ENCODE results near the gene EHMT1. TPM values are rescaled to one million over a fixed set of nuclear protein-coding genes. Genes with fewer than 3 reads are reported as not detected.

The EHMT1 gene
- polyA plus RNA-seq, 3 donors: 10.1 to 46.5 (median 15.0) TPM

- Histone ChIP-seq H3K9me3 (replicated peaks in 1 of 2; ENCODE audit: control insufficient read depth in 1 of 2, insufficient read depth in 1 of 2, low read length in 2 of 2) (no peaks in the 10 kb centered on the region), H3K4me1 (ENCODE audit: control insufficient read depth in 1 of 2, insufficient read depth in 2 of 2, low read length in 2 of 2) (peaks cover 26% of the 10 kb centered on the region in 2 donors), H3K36me3 (replicated peaks in 1 of 2; ENCODE audit: control insufficient read depth in 1 of 2, insufficient read depth in 2 of 2, low read length in 2 of 2) (peaks cover 0 to 10% of the 10 kb centered on the region in 2 donors), H3K27ac (ENCODE audit: low read depth in 1 of 2, low read length in 2 of 2) (peak overlapping the region in 1 of 2 donors; percentile 31), H3K9ac (ENCODE audit: insufficient read depth, low read length, poor library complexity, severe bottlenecking) (no peak overlapping the region), H3K4me3 (replicated peaks in 1 of 3; ENCODE audit: low read depth in 2 of 3, low read length in 3 of 3) (no peak overlapping the region), H3K4me2 (replicated peaks; ENCODE audit: extremely low read depth, low read length, poor library complexity, severe bottlenecking) (no peak overlapping the region), H3K79me2 (ENCODE audit: insufficient read depth, low read length) (peaks cover 91% of the 10 kb centered on the region), H2AFZ (ENCODE audit: insufficient read depth, low read depth, low read length, poor library complexity, severe bottlenecking) (no peak overlapping the region), H3K27me3 (ENCODE audit: control insufficient read depth in 2 of 2, insufficient read depth in 2 of 2, low read length in 2 of 2) (no peaks in the 10 kb centered on the region), H4K20me1 (ENCODE audit: insufficient read depth, low read length) (peaks cover 82% of the 10 kb centered on the region)
- 76% methylated on average over 19 of the region's 22 CpGs for WGBS (ENCODE audit: insufficient coverage)
- DNase-seq: peak; percentile 38 to 53 (median 44)
- Mint-ChIP-seq H3K27ac (peak overlapping the region in 2 of 7 donors; percentile 12 to 51), H3K36me3 (peaks cover 9 to 21% of the 10 kb centered on the region in 2 donors), H3K27me3 (ENCODE audit: low read depth in 3 of 3) (peaks cover 0 to 2% (median 0%) of the 10 kb centered on the region in 3 donors), H3K9me3 (peaks cover 0 to 3% (median 0%) of the 10 kb centered on the region in 7 donors), H3K4me1 (peaks cover 35% of the 10 kb centered on the region), H3K4me3 (no peak overlapping the region)
- TF ChIP-seq CTCF (IDR thresholded peaks at IDR 0.05): peak; percentile 82
- intact Hi-C loops (cut with micrococcal nuclease): loop anchor here (1.0 to 10.0 kb wide), 3 partner anchors 22 to 120 kb away; partner anchors contain the start of gene DPH7 (in 1 of the 2)
Measured at GRCh38 chr9:137694962-137695875, 76.4 kb downstream of the EHMT1 start.

- H3K36me3 Mint-ChIP-seq: peaks cover 13 to 21% of the 10 kb centered on the region in 2 donors
- intact Hi-C loops (cut with micrococcal nuclease): loop anchor here in 1 of 2 donors (10.0 kb wide), 1 partner anchor 122 kb away; the partner anchor contains the start of gene DPH7
- no peak for TF ChIP-seq CTCF (IDR thresholded peaks at IDR 0.05)
- H3K27me3 Mint-ChIP-seq (ENCODE audit: low read depth in 3 of 3): peaks cover 0 to 2% (median 0%) of the 10 kb centered on the region in 3 donors
- H3K27me3 ChIP-seq (ENCODE audit: control insufficient read depth in 2 of 2, insufficient read depth in 2 of 2, low read length in 2 of 2): no peaks in the 10 kb centered on the region
- no peak overlapping the region for H3K4me2 ChIP-seq (replicated peaks; ENCODE audit: extremely low read depth, low read length, poor library complexity, severe bottlenecking)
- no peak overlapping the region for H2AFZ ChIP-seq (ENCODE audit: insufficient read depth, low read depth, low read length, poor library complexity, severe bottlenecking)
- no peak overlapping the region for H3K9ac ChIP-seq (ENCODE audit: insufficient read depth, low read length, poor library complexity, severe bottlenecking)
- peaks cover 15% of the 10 kb centered on the region in 2 donors for H3K4me1 ChIP-seq (ENCODE audit: control insufficient read depth in 1 of 2, insufficient read depth in 2 of 2, low read length in 2 of 2)
- peaks cover 0 to 10% of the 10 kb centered on the region in 2 donors for H3K36me3 ChIP-seq (replicated peaks in 1 of 2; ENCODE audit: control insufficient read depth in 1 of 2, insufficient read depth in 2 of 2, low read length in 2 of 2)
- H3K9me3 Mint-ChIP-seq: peaks cover 0 to 9% (median 5%) of the 10 kb centered on the region in 7 donors
- no peaks in the 10 kb centered on the region for H3K9me3 ChIP-seq (replicated peaks in 1 of 2; ENCODE audit: control insufficient read depth in 1 of 2, insufficient read depth in 1 of 2, low read length in 2 of 2)
- peaks cover 27% of the 10 kb centered on the region for H3K4me1 Mint-ChIP-seq
- H3K4me3 ChIP-seq (replicated peaks in 1 of 3; ENCODE audit: low read depth in 2 of 3, low read length in 3 of 3): no peak overlapping the region
- H3K4me3 Mint-ChIP-seq: no peak overlapping the region
- peaks cover 83% of the 10 kb centered on the region for H4K20me1 ChIP-seq (ENCODE audit: insufficient read depth, low read length)
- H3K79me2 ChIP-seq (ENCODE audit: insufficient read depth, low read length): peaks cover 93% of the 10 kb centered on the region
- WGBS (ENCODE audit: insufficient coverage): 100% methylated on average over 4 of the region's 12 CpGs
- H3K27ac Mint-ChIP-seq: peak overlapping the region in 2 of 7 donors; percentile 26 to 31
- peak overlapping the region in 1 of 2 donors; percentile 20 for H3K27ac ChIP-seq (ENCODE audit: low read depth in 1 of 2, low read length in 2 of 2)
- no peak for DNase-seq
Measured at GRCh38 chr9:137696136-137696925, 77.5 kb downstream of the EHMT1 start.
